LNCaP clone FGC (cell line): ENCODE data around the gene PARVG.

Experiments used
- DNase-seq: peaks from one replicate; pipeline ENCODE4 v3.0.0-alpha.2; 2011; ENCODE audit warnings: low read depth
- H3K4me3 ChIP-seq: 2 replicates; pipeline ENCODE4 v1.5.1; 2011; ENCODE audit warnings: mild to moderate bottlenecking, low read depth, low read length, control low read depth
- TF ChIP-seq, protein P1 (sequence below): IDR thresholded peaks from 2 replicates; pipeline ENCODE4 v1.5.1; 2012; ENCODE audit warnings: mild to moderate bottlenecking; ENCODE audit not compliant: control insufficient read depth, insufficient read depth; ENCODE audit errors: extremely low read depth

The PARVG gene

DNA sequence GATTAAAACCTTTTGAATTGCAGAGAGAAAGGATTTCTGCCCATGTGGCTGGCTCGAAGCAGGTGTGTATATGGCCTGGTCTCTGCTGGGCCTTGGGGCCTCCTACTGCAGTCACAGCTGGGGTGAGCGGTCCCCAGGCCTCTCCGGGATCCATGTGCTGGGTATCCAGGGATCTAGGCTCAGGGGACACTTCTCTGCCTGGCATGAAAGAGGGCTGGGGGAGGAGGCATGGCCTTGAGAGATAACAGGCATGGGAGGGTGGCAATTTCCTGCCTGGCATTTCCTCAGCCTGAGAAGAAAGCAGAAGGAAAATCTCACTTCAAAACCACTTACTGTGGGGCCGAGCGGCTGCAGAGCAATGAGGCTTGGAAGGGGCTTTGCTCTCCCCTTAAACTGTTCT is 20.3 kb upstream of the PARVG start:
- no peak for DNase-seq
- H3K4me3 ChIP-seq = no peak overlapping the region
- TF ChIP-seq, protein P1, sequence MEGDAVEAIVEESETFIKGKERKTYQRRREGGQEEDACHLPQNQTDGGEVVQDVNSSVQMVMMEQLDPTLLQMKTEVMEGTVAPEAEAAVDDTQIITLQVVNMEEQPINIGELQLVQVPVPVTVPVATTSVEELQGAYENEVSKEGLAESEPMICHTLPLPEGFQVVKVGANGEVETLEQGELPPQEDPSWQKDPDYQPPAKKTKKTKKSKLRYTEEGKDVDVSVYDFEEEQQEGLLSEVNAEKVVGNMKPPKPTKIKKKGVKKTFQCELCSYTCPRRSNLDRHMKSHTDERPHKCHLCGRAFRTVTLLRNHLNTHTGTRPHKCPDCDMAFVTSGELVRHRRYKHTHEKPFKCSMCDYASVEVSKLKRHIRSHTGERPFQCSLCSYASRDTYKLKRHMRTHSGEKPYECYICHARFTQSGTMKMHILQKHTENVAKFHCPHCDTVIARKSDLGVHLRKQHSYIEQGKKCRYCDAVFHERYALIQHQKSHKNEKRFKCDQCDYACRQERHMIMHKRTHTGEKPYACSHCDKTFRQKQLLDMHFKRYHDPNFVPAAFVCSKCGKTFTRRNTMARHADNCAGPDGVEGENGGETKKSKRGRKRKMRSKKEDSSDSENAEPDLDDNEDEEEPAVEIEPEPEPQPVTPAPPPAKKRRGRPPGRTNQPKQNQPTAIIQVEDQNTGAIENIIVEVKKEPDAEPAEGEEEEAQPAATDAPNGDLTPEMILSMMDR = no peak

DNA sequence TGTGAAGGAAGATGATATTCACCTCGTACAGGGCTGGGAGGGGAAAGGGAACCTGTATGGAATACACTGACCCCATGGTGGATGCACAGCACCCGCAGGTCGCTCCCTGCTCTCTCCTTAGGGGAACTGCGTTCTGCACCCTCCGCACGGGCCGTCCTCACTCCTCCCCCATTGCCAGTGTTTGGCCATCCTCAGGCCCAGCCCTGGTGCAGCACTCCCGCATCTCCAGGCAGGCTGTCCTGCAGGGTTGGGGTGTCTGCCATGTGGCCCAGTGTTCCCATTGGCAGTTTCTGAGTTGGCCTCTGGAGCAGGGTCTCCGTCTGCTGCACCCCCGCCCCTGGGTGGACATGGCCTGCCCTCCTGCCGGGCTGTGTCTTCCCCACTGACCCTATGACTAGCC is 19.1 kb upstream of the PARVG start:
- H3K4me3 ChIP-seq = no peak overlapping the region
- TF ChIP-seq, protein P1 = no peak
- DNase-seq = no peak

DNA sequence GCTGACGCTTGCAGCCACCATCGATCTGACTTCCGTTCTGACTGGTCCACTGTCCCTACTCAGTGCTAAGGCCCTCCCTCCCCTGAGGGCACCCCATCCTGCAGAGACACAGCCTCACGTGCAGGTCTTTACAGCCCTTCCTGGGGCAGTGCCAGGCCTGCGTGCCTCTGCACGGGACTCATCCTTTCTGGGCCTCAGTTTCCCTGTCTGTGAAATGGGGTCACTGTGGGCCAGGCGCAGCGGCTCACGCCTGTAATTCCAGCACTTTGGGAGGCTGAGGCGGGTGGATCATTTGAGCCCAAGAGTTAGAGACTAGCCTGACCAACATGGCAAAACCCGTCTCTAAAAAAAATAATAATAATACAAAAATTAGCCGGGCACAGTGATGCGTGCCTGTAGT is 17.8 kb upstream of the PARVG start:
- TF ChIP-seq, protein P1 = no peak
- H3K4me3 ChIP-seq = no peak overlapping the region
- no peak for DNase-seq

DNA sequence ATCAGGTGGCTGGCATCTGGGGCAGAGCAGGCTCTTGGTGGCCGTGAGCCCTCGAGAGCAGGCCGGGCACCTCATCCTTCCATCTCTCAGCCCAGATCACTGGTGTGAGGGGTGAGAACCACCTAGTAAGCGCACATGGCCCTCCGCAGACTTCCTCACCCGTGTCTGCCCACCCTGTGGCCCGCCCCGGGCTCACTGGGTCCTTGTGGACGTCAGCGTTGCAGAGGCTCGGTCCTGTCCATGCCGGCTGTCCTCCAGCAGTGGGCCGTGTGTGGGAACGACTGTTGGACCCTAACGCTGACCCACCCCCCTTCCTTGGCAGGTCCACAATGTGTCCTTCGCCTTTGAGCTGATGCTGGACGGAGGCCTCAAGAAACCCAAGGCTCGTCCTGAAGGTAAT is 17.2 kb upstream of the PARVG start:
- no peak overlapping the region for H3K4me3 ChIP-seq
- TF ChIP-seq, protein P1 = no peak
- no peak for DNase-seq

DNA sequence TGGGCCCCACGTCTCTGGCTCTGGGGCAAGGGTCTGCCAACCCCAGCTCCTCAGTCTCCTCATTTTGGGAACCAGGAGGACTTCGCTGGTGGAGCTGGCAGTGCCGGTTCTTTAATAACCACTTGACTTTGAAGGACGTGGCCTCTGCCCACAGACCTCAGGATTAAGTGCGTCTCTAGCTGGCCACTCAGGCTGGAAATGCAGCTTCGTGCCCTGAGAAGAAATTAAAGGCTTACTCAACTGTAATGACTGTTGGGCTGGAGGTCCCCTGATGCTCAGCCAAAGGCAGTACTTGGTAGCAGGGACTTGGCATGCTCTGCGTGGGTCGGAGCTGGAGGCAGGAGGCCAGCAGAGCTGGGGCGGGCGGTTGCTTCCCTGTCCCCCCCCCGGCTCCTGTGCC is 16.7 kb upstream of the PARVG start:
- H3K4me3 ChIP-seq = no peak overlapping the region
- no peak for DNase-seq
- TF ChIP-seq, protein P1 = no peak

DNA sequence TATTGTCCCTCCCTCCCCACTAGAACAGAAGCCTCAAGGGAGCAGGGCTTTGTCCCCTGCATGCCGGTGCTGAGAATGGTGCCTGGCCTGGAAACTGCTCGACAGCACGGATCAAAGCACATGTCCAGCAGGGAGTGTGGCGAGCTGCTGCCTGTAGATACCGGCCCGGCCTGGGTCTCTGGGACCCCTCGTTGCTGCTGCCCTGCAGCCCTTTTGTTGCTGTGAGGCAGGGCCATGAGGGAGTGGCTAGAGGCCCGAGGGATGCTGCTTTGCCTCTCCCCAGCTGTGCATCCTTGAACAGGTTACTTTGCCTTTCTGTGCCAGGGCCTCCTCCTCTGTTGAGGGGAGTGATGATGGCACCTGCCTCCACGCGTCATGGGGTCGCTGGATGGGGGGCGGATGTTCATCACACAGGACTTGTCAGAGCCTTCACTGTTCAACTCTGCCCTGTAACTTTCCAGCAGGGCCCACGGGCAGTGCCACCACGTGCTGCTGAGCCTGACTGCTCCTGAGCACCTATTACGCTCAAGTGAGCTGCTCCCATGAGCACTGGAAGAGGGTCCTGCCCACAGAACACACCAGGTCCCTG is 15.3 kb upstream of the PARVG start:
- H3K4me3 ChIP-seq = no peak overlapping the region
- TF ChIP-seq, protein P1 = no peak
- DNase-seq = no peak
